COLO668 (cell line): ENCODE results near the gene TST.

Experiments
- DNase-seq: peaks from one replicate; lab custom pipeline; 2025; ENCODE audit not compliant: unreplicated experiment; lab: John Stamatoyannopoulos, UW

The TST gene

GRCh38 chr22:37054056-37054395 is 34.8 kb upstream of the TST start:
- peak; percentile 89 for DNase-seq

GRCh38 chr22:37053310-37054055 is 34.2 kb upstream of the TST start:
- DNase-seq = peak; percentile 19

GRCh38 chr22:37052386-37053309 is 33.4 kb upstream of the TST start:
- no peak for DNase-seq

GRCh38 chr22:37051391-37052385 is 32.4 kb upstream of the TST start, which contains the start of gene KCTD17:
Gene KCTD17 (plus strand): TSS chr22:37051742. CDS start chr22:37051761, 19 bp downstream.
- peak; percentile 87 for DNase-seq

- DNase-seq = no peak
Measured at GRCh38 chr22:37050913-37051312, 31.7 kb upstream of the TST start.

GRCh38 chr22:37049224-37049623 is 30.0 kb upstream of the TST start:
- DNase-seq = no peak

- no peak for DNase-seq
Measured at GRCh38 chr22:37048133-37048532, 28.9 kb upstream of the TST start.

GRCh38 chr22:37047006-37047405 is 27.8 kb upstream of the TST start:
- no peak for DNase-seq

- DNase-seq = no peak
Measured at GRCh38 chr22:37046589-37046988, 27.3 kb upstream of the TST start.

- DNase-seq = no peak
Measured at GRCh38 chr22:37045958-37046357, 26.7 kb upstream of the TST start.

- no peak for DNase-seq
Measured at GRCh38 chr22:37044634-37045625, 25.7 kb upstream of the TST start.

GRCh38 chr22:37043828-37044538 is 24.7 kb upstream of the TST start:
- DNase-seq = peak; percentile 71

- DNase-seq = no peak
Measured at GRCh38 chr22:37043209-37043827, 24.1 kb upstream of the TST start.

- DNase-seq = no peak
Measured at GRCh38 chr22:37039466-37039865, 20.2 kb upstream of the TST start.

GRCh38 chr22:37037669-37038068 is 18.4 kb upstream of the TST start:
- DNase-seq = no peak

- no peak for DNase-seq
Measured at GRCh38 chr22:37036655-37037377, 17.6 kb upstream of the TST start.

GRCh38 chr22:37033605-37034430 is 14.6 kb upstream of the TST start:
- no peak for DNase-seq
